ENCODE results near the gene MAP6D1.

Gene MAP6D1

DNA sequence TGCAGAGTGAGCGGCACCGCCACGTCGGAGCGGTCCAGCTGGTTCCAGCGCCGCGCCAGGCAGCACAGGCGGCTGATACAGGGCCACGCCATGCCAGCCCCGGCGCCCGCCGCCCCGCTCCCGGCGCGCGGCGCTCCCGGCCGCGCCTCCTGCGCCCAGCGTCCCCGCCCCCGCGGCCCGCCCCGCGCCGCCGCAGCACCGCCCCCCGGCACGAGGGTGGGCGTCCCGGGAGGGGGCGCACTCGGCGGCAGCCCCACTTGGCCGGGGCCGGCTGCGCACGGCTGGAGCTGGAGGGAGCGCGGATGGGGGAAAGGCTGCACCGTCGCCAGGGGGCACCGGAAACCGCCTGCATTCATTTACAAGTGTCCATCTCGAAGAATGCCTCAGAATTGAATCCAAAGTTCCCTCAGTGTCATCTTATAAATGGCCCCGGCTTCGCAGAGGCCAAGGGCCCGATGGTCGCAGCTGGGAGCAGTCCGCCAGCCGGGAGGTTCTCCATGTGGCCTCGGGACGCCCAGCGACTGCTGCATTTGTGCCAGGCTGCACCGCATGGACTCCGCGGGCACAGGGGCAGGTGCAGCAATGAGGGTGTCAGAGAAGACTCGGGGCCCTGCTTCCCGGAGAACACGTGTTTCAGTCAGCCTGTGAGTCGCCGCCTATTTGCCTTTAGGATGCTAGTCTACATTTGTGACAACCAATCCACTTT is at the start of gene MAP6D1:
MAP6D1 (minus strand) TSS at position 122 of the 706 bp plus-strand sequence; CDS start at position 92, 30 bp downstream.
- no peak for TF ChIP-seq TEAD4 (IDR thresholded peaks at IDR 0.05)
- TF ChIP-seq, protein P1, sequence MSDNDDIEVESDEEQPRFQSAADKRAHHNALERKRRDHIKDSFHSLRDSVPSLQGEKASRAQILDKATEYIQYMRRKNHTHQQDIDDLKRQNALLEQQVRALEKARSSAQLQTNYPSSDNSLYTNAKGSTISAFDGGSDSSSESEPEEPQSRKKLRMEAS (IDR thresholded peaks at IDR 0.05): peak; percentile 82
- TF ChIP-seq RAD21 (IDR thresholded peaks at IDR 0.05; ENCODE audit: low read depth): peak; percentile 21; the same call in 1 of the 2 replicates
- TF ChIP-seq EGR1 (IDR thresholded peaks at IDR 0.05): no peak
- TF ChIP-seq TCF12 (IDR thresholded peaks at IDR 0.05; ENCODE audit: low read depth): no peak
- TF ChIP-seq EP300 (IDR thresholded peaks at IDR 0.05; ENCODE audit: borderline replicate concordance): no peak
- no peak for TF ChIP-seq NFIC (IDR thresholded peaks at IDR 0.05)
- TF ChIP-seq, protein P2, sequence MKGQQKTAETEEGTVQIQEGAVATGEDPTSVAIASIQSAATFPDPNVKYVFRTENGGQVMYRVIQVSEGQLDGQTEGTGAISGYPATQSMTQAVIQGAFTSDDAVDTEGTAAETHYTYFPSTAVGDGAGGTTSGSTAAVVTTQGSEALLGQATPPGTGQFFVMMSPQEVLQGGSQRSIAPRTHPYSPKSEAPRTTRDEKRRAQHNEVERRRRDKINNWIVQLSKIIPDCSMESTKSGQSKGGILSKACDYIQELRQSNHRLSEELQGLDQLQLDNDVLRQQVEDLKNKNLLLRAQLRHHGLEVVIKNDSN (IDR thresholded peaks at IDR 0.05): no peak
- no peak for TF ChIP-seq CEBPB (IDR thresholded peaks at IDR 0.05)
- no peak for TF ChIP-seq TAF1 (IDR thresholded peaks at IDR 0.05; ENCODE audit: low read depth)
- TF ChIP-seq, protein P3, sequence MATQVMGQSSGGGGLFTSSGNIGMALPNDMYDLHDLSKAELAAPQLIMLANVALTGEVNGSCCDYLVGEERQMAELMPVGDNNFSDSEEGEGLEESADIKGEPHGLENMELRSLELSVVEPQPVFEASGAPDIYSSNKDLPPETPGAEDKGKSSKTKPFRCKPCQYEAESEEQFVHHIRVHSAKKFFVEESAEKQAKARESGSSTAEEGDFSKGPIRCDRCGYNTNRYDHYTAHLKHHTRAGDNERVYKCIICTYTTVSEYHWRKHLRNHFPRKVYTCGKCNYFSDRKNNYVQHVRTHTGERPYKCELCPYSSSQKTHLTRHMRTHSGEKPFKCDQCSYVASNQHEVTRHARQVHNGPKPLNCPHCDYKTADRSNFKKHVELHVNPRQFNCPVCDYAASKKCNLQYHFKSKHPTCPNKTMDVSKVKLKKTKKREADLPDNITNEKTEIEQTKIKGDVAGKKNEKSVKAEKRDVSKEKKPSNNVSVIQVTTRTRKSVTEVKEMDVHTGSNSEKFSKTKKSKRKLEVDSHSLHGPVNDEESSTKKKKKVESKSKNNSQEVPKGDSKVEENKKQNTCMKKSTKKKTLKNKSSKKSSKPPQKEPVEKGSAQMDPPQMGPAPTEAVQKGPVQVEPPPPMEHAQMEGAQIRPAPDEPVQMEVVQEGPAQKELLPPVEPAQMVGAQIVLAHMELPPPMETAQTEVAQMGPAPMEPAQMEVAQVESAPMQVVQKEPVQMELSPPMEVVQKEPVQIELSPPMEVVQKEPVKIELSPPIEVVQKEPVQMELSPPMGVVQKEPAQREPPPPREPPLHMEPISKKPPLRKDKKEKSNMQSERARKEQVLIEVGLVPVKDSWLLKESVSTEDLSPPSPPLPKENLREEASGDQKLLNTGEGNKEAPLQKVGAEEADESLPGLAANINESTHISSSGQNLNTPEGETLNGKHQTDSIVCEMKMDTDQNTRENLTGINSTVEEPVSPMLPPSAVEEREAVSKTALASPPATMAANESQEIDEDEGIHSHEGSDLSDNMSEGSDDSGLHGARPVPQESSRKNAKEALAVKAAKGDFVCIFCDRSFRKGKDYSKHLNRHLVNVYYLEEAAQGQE (IDR thresholded peaks at IDR 0.05; ENCODE audit: low read depth): no peak
- peak; percentile 75 for TF ChIP-seq ZBTB7A (IDR thresholded peaks at IDR 0.05; ENCODE audit: low read depth)
- no peak for TF ChIP-seq CREB1 (IDR thresholded peaks at IDR 0.05; ENCODE audit: low read depth)
- no peak for TF ChIP-seq FOXM1 (IDR thresholded peaks at IDR 0.05; ENCODE audit: borderline replicate concordance, low read depth)
- TF ChIP-seq YY1 (IDR thresholded peaks at IDR 0.05; ENCODE audit: low read depth): peak; percentile 60

DNA sequence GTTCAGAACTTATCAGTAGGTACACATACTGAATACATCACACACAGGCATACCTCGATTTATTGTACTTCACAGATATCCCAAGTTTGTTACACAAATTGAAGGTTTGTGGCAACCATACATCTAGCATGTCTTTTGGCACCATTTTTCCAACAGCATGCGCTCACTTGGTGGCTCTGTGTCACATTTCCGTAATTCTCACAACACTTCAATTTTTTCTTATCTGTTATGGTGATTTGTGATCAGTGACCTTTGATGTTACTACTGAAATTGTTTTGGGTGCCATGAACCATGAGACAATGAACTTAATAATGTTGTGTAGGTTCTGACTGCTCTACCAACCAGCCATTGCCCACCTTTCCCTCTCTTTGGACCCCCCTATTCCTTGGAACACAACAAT is 48.5 kb upstream of the MAP6D1 start:
- TF ChIP-seq TAF1 (IDR thresholded peaks at IDR 0.05; ENCODE audit: low read depth): no peak
- TF ChIP-seq TCF12 (IDR thresholded peaks at IDR 0.05; ENCODE audit: low read depth): no peak
- TF ChIP-seq, protein P3 (IDR thresholded peaks at IDR 0.05; ENCODE audit: low read depth): no peak
- TF ChIP-seq ZBTB7A (IDR thresholded peaks at IDR 0.05; ENCODE audit: low read depth): no peak
- no peak for TF ChIP-seq CREB1 (IDR thresholded peaks at IDR 0.05; ENCODE audit: low read depth)
- TF ChIP-seq RAD21 (IDR thresholded peaks at IDR 0.05; ENCODE audit: low read depth): no peak
- TF ChIP-seq, protein P1 (IDR thresholded peaks at IDR 0.05): no peak
- no peak for TF ChIP-seq TEAD4 (IDR thresholded peaks at IDR 0.05)
- no peak for TF ChIP-seq EP300 (IDR thresholded peaks at IDR 0.05; ENCODE audit: borderline replicate concordance)

DNA sequence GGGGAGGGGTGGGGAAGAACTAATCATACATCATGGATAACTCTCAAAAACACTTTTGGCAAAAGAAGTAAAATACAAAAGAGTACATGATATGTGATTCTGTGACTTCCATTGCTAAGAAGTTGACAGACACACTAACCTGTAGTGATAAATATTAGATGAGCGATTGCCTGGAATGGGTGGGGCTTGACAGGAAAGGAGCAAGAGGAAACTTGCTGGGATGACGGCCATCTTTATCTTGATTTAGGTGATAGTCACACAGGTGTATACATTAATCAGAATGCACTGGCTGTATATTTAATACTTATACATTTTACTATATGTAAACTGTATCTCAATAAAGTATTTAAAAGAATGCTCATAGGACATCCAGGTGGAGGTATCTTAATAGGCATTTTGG is 46.2 kb upstream of the MAP6D1 start:
- TF ChIP-seq, protein P3 (IDR thresholded peaks at IDR 0.05; ENCODE audit: low read depth): no peak
- TF ChIP-seq TEAD4 (IDR thresholded peaks at IDR 0.05) (no peak), NFIC (IDR thresholded peaks at IDR 0.05) (no peak), RAD21 (IDR thresholded peaks at IDR 0.05; ENCODE audit: low read depth) (no peak), TAF1 (IDR thresholded peaks at IDR 0.05; ENCODE audit: low read depth) (no peak), ZBTB7A (IDR thresholded peaks at IDR 0.05; ENCODE audit: low read depth) (no peak), FOXM1 (IDR thresholded peaks at IDR 0.05; ENCODE audit: borderline replicate concordance, low read depth) (no peak), CREB1 (IDR thresholded peaks at IDR 0.05; ENCODE audit: low read depth) (no peak), EGR1 (IDR thresholded peaks at IDR 0.05) (no peak), YY1 (IDR thresholded peaks at IDR 0.05; ENCODE audit: low read depth) (no peak), EP300 (IDR thresholded peaks at IDR 0.05; ENCODE audit: borderline replicate concordance) (no peak), TCF12 (IDR thresholded peaks at IDR 0.05; ENCODE audit: low read depth) (no peak), CEBPB (IDR thresholded peaks at IDR 0.05) (no peak)
- TF ChIP-seq, protein P1 (IDR thresholded peaks at IDR 0.05): no peak
- TF ChIP-seq, protein P2 (IDR thresholded peaks at IDR 0.05): no peak

DNA sequence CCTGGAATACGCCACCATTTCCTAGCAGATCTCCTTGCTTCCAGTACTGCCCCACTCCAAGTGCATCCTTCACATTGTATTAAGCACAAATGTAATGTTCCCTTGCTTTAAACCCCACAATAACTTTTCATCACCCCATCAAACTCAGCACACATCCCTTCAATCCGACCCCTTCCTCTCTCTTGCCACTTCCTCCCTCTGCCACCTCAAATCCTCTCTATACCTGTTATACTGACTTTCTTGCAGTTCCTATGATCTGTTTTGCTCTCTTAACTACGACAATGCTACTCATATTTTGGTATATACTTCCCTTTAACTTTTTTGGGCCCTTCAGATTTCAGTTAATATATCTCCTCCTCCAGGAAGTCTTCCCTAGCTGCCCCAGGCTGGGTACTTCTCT is 45.2 kb upstream of the MAP6D1 start:
- TF ChIP-seq ZBTB7A (IDR thresholded peaks at IDR 0.05; ENCODE audit: low read depth) (no peak), EP300 (IDR thresholded peaks at IDR 0.05; ENCODE audit: borderline replicate concordance) (no peak), RAD21 (IDR thresholded peaks at IDR 0.05; ENCODE audit: low read depth) (no peak), TCF12 (IDR thresholded peaks at IDR 0.05; ENCODE audit: low read depth) (no peak), EGR1 (IDR thresholded peaks at IDR 0.05) (no peak), YY1 (IDR thresholded peaks at IDR 0.05; ENCODE audit: low read depth) (no peak), CEBPB (IDR thresholded peaks at IDR 0.05) (no peak), TEAD4 (IDR thresholded peaks at IDR 0.05) (no peak), NFIC (IDR thresholded peaks at IDR 0.05) (no peak), FOXM1 (IDR thresholded peaks at IDR 0.05; ENCODE audit: borderline replicate concordance, low read depth) (no peak), TAF1 (IDR thresholded peaks at IDR 0.05; ENCODE audit: low read depth) (no peak), CREB1 (IDR thresholded peaks at IDR 0.05; ENCODE audit: low read depth) (no peak)
- TF ChIP-seq, protein P1 (IDR thresholded peaks at IDR 0.05): no peak
- TF ChIP-seq, protein P2 (IDR thresholded peaks at IDR 0.05): no peak
- TF ChIP-seq, protein P3 (IDR thresholded peaks at IDR 0.05; ENCODE audit: low read depth): no peak
